H1 (cell line): ENCODE measurements around the gene UGT2B17. TPM values are rescaled to one million over a fixed set of nuclear protein-coding genes. Genes with fewer than 3 reads are reported as not detected.
"Not testable (repeated sequence)": the region's sequence is repeated elsewhere in the genome, so short reads cannot be mapped to it uniquely, and the experiment has no call there.

Source experiments
- CTCF ChIA-PET: fragments of 300-600 bp; sonication (Branson Sonifier 250); formaldehyde crosslinking; loops from one replicate; lab custom pipeline; 2021; ENCODE audit not compliant: partially characterized antibody; lab: Charles Lee
- POLR2A ChIA-PET: fragments of 300-600 bp; sonication (Branson Sonifier 250); formaldehyde crosslinking; loops from one replicate; lab custom pipeline; 2021; ENCODE audit warnings: inconsistent platforms; ENCODE audit not compliant: partially characterized antibody; lab: Charles Lee
- DNase-seq, 2 experiments: peaks; one replicate each; pipeline versions ENCODE4 v3.0.0 to v3.0.0-alpha.2; 2010 to 2022; ENCODE audit warnings: low spot score in 2 of 2, low read depth in 1 of 2, mixed read lengths in 1 of 2
- FAIRE-seq: peaks from 2 replicates; lab custom pipeline; 2011; peaks lifted over from hg19 to GRCh38; lab: Jason Lieb, UNC
- H2AFZ ChIP-seq: 2 replicates; pipeline ENCODE4 v1.8.1; 2012; ENCODE audit warnings: low read length, inconsistent platforms
- H2AK5ac ChIP-seq: 2 replicates; pipeline ENCODE4 v1.6.1; 2013; ENCODE audit warnings: low read depth, low read length
- H2BK120ac ChIP-seq: replicated peaks from 2 replicates; pipeline ENCODE3; 2013; ENCODE audit warnings: low read depth, low read length, inconsistent platforms
- H2BK12ac ChIP-seq: 2 replicates; pipeline ENCODE4 v1.6.1; 2013; ENCODE audit warnings: low read depth, low read length
- H2BK15ac ChIP-seq: 2 replicates; pipeline ENCODE4 v1.6.1; 2013; ENCODE audit warnings: low read length
- H2BK20ac ChIP-seq: 2 replicates; pipeline ENCODE4 v1.6.1; 2013; ENCODE audit warnings: low read length
- H2BK5ac ChIP-seq: 2 replicates; pipeline ENCODE4 v1.6.1; 2013; ENCODE audit warnings: low read depth, low read length
- H3K14ac ChIP-seq: 2 replicates; pipeline ENCODE4 v1.6.1; 2013; ENCODE audit warnings: inconsistent platforms; ENCODE audit not compliant: insufficient read length
- H3K18ac ChIP-seq: 2 replicates; pipeline ENCODE4 v1.6.1; 2013; ENCODE audit warnings: low read length; ENCODE audit errors: extremely low read depth
- H3K23ac ChIP-seq: 2 replicates; pipeline ENCODE4 v1.6.1; 2013; ENCODE audit warnings: inconsistent platforms; ENCODE audit not compliant: insufficient read length
- H3K23me2 ChIP-seq: 2 replicates; pipeline ENCODE4 v1.6.1; 2013; ENCODE audit warnings: low read depth, low read length
- H3K27ac ChIP-seq: 2 replicates; pipeline ENCODE4 v1.6.1; 2011; ENCODE audit warnings: low read depth, low read length, inconsistent platforms
- H3K27me3 ChIP-seq, 4 experiments: replicated peaks in 1 of 4; 1 replicate in 1 of 4; 2 replicates in 3 of 4; pipeline versions ENCODE4 v1.6.1 to v1.8.1; 2011 to 2013; ENCODE audit warnings: low read length in 3 of 4, mild to moderate bottlenecking in 3 of 4, inconsistent platforms in 2 of 4, mixed read lengths in 2 of 4, moderate library complexity in 1 of 4; ENCODE audit not compliant: control insufficient read depth in 3 of 4, insufficient read depth in 3 of 4; ENCODE audit errors: extremely low read depth in 1 of 4
- H3K36me3 ChIP-seq, 4 experiments: 2 replicates each; pipeline versions ENCODE4 v1.6.1 to v1.8.1; 2011 to 2013; ENCODE audit warnings: mild to moderate bottlenecking in 4 of 4, low read length in 3 of 4, moderate library complexity in 2 of 4, control low read depth in 1 of 4, inconsistent platforms in 1 of 4; ENCODE audit not compliant: insufficient read depth in 4 of 4, control insufficient read depth in 2 of 4
- H3K4ac ChIP-seq: replicated peaks from 2 replicates; pipeline ENCODE3; 2013; ENCODE audit warnings: low read length, low read depth, mixed read lengths, inconsistent platforms; ENCODE audit not compliant: insufficient read length
- H3K4me1 ChIP-seq, 4 experiments: replicated peaks in 1 of 4; 1 replicate in 1 of 4; 2 replicates in 3 of 4; pipeline versions ENCODE4 v1.6.1 to v1.8.1; 2011 to 2013; ENCODE audit warnings: low read length in 3 of 4, inconsistent platforms in 2 of 4, mixed read lengths in 1 of 4; ENCODE audit not compliant: insufficient read depth in 4 of 4, control insufficient read depth in 3 of 4
- H3K4me2 ChIP-seq, 2 experiments: 2 replicates each; pipeline versions ENCODE4 v1.6.1 to v1.8.1; 2011 to 2013; ENCODE audit warnings: low read depth in 2 of 2, low read length in 2 of 2, control low read depth in 1 of 2, inconsistent platforms in 1 of 2, mild to moderate bottlenecking in 1 of 2; ENCODE audit not compliant: insufficient read depth in 1 of 2
- H3K4me3 ChIP-seq, 4 experiments: fragments of 200-600, 300-600 bp in 1 of 4; sonication (generic), shearing (Covaris generic), sonication (Bioruptor Twin) in 1 of 4; 2 replicates each; pipeline versions ENCODE4 v1.5.1 to v1.8.1; 2011 to 2016; ENCODE audit warnings: low read length in 4 of 4, low read depth in 3 of 4, control low read depth in 2 of 4, inconsistent platforms in 2 of 4, mild to moderate bottlenecking in 2 of 4, mixed read lengths in 1 of 4, moderate library complexity in 1 of 4; ENCODE audit not compliant: insufficient read depth in 2 of 4; ENCODE audit errors: extremely low read depth in 1 of 4
- H3K56ac ChIP-seq: replicated peaks from 2 replicates; pipeline ENCODE3; 2013; ENCODE audit warnings: low read depth, mild to moderate bottlenecking, mixed read lengths, low read length, inconsistent platforms; ENCODE audit not compliant: insufficient read length
- H3K79me1 ChIP-seq: 2 replicates; pipeline ENCODE4 v1.6.1; 2013; ENCODE audit warnings: low read depth, low read length, control low read depth
- H3K79me2 ChIP-seq, 2 experiments: 2 replicates each; pipeline versions ENCODE4 v1.6.1 to v1.8.1; 2012 to 2013; ENCODE audit warnings: low read length in 2 of 2, mild to moderate bottlenecking in 2 of 2, inconsistent platforms in 1 of 2; ENCODE audit not compliant: insufficient read depth in 2 of 2, control insufficient read depth in 1 of 2
- H3K9ac ChIP-seq, 4 experiments: replicated peaks in 1 of 4; 1 replicate in 1 of 4; 2 replicates in 3 of 4; pipeline versions ENCODE4 v1.6.1 to v1.8.1; 2011 to 2013; ENCODE audit warnings: low read depth in 3 of 4, low read length in 3 of 4, control low read depth in 2 of 4, mild to moderate bottlenecking in 2 of 4, moderate library complexity in 2 of 4, inconsistent platforms in 1 of 4; ENCODE audit errors: extremely low read depth in 1 of 4
- H3K9me3 ChIP-seq, 2 experiments: 2 replicates each; pipeline versions ENCODE4 v1.6.1 to v1.8.1; 2012 to 2013; ENCODE audit warnings: mild to moderate bottlenecking in 2 of 2, moderate library complexity in 2 of 2, control low read depth in 1 of 2, inconsistent platforms in 1 of 2, low read depth in 1 of 2, low read length in 1 of 2, mixed read lengths in 1 of 2; ENCODE audit not compliant: insufficient read depth in 2 of 2
- H4K20me1 ChIP-seq, 2 experiments: replicated peaks in 1 of 2; 2 replicates each; pipeline versions ENCODE3 to v1.8.1; 2011 to 2013; ENCODE audit warnings: inconsistent platforms in 2 of 2, low read length in 2 of 2, mild to moderate bottlenecking in 1 of 2; ENCODE audit not compliant: insufficient read depth in 2 of 2, control insufficient read depth in 1 of 2
- H4K5ac ChIP-seq: 2 replicates; pipeline ENCODE4 v1.6.1; 2013; ENCODE audit warnings: low read length, low read depth, mixed read lengths, inconsistent platforms; ENCODE audit not compliant: insufficient read length
- H4K8ac ChIP-seq: 2 replicates; pipeline ENCODE4 v1.8.0; 2013; ENCODE audit warnings: mild to moderate bottlenecking, moderate library complexity, low read length, inconsistent platforms; ENCODE audit not compliant: insufficient read depth; ENCODE audit errors: extremely low read depth
- H4K91ac ChIP-seq: replicated peaks from 2 replicates; pipeline ENCODE3; 2013; ENCODE audit warnings: low read length, mixed read lengths, inconsistent platforms; ENCODE audit not compliant: insufficient read length
- WGBS, 2 experiments: shearing (Covaris generic) in 1 of 2; methylation state at CpG; one replicate each; pipeline versions ENCODE4 v1.1.6 to v1.1.7; 2013 to 2015; ENCODE audit warnings: low lambda C conversion rate in 2 of 2, mixed read lengths in 2 of 2, inconsistent platforms in 1 of 2, low coverage in 1 of 2, missing lambda C conversion rate in 1 of 2; ENCODE audit not compliant: insufficient replicate concordance in 2 of 2, insufficient coverage in 1 of 2, insufficient read length in 1 of 2; ENCODE audit errors: extremely low coverage in 1 of 2, missing lambda C conversion rate in 1 of 2; 5-methylcytosine and 5-hydroxymethylcytosine counted together
- polyA plus RNA-seq, 7 experiments: library from polyadenylated mRNA; depleted of rRNA in 3 of 7; stranded (reverse) in 5 of 7; unstranded in 2 of 7; fragments of >200 nt in 5 of 7; fragments of 200-250 nt in 2 of 7; gene quantifications; 1 replicate in 5 of 7; 2 replicates in 1 of 7; 4 replicates in 1 of 7; pipeline versions ENCODE4 v1.2.1 to v1.2.3, GENCODE V29; 2011 to 2013; ENCODE audit warnings: missing spikeins in 2 of 7, mixed read lengths in 2 of 7
- total RNA-seq: library from RNA; stranded (reverse); fragmentation: NEBNext Ultra II Directional; extraction: Animal tissue kit (Norgen Biotek cat#: 25700); gene quantifications from 2 replicates; pipeline ENCODE4 v1.2.1, GENCODE V29; 2021

Gene UGT2B17
- total and polyA plus RNA-seq, 2 of the 8 experiments (the other 6 are each of a cell fraction or from before 2014, with no cell fraction given): not detected

GRCh38 chr4:68552818-68553811, 23.0 kb downstream of the UGT2B17 start:
- H4K5ac ChIP-seq, H2BK15ac ChIP-seq, H3K18ac ChIP-seq, H3K79me1 ChIP-seq, H3K9me3 ChIP-seq, H3K27me3 ChIP-seq, CTCF ChIA-PET, H3K14ac ChIP-seq, H3K4me2 ChIP-seq, FAIRE-seq, H3K4me1 ChIP-seq, H2AK5ac ChIP-seq, H2BK20ac ChIP-seq, POLR2A ChIA-PET, H3K36me3 ChIP-seq, H3K4me3 ChIP-seq, H3K23ac ChIP-seq, H2BK120ac ChIP-seq, H3K4ac ChIP-seq, H4K20me1 ChIP-seq, H2BK5ac ChIP-seq, DNase-seq, H3K79me2 ChIP-seq, H4K91ac ChIP-seq, H2BK12ac ChIP-seq, H3K56ac ChIP-seq, H3K9ac ChIP-seq, H2AFZ ChIP-seq, H3K27ac ChIP-seq, H3K23me2 ChIP-seq, H4K8ac ChIP-seq: not testable (repeated sequence)
- 57% methylated on average over 5 of the region's 5 CpGs; no CpG with 5 or more reads in 1 of the 2 experiments for WGBS, 2 experiments
